22Rv1 (cell line): Measurements from ENCODE around the gene CLMN.

Source experiments
- ZFX ChIP-seq: fragments of 450-650 bp; IDR thresholded peaks from 2 replicates; pipeline ENCODE4 v1.6.1; 2017; ENCODE audit warnings: antibody characterized with exemption, borderline replicate concordance
- TF ChIP-seq, protein P1 (sequence below): fragments of 450-650 bp; IDR thresholded peaks from 2 replicates; pipeline ENCODE4 v1.5.1; 2017; ENCODE audit warnings: mild to moderate bottlenecking

DNA sequence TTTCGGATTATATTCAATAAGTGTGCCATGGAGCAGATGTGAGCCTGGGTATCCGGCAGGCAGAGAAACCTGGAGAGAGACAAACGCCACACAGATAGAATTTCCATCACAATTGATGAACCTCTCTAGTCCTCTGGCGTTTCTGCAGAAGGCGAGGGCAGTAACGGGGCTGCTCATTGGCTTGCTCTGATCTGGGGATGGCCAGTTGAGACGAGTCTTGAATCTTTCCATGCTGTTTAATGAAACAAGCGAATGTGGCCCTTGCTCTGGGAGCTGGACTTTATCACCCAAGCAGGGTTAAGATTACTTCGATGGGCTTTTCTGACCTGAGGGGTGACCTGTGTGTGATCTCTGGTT is 42.4 kb upstream of the CLMN start:
- TF ChIP-seq, protein P1, sequence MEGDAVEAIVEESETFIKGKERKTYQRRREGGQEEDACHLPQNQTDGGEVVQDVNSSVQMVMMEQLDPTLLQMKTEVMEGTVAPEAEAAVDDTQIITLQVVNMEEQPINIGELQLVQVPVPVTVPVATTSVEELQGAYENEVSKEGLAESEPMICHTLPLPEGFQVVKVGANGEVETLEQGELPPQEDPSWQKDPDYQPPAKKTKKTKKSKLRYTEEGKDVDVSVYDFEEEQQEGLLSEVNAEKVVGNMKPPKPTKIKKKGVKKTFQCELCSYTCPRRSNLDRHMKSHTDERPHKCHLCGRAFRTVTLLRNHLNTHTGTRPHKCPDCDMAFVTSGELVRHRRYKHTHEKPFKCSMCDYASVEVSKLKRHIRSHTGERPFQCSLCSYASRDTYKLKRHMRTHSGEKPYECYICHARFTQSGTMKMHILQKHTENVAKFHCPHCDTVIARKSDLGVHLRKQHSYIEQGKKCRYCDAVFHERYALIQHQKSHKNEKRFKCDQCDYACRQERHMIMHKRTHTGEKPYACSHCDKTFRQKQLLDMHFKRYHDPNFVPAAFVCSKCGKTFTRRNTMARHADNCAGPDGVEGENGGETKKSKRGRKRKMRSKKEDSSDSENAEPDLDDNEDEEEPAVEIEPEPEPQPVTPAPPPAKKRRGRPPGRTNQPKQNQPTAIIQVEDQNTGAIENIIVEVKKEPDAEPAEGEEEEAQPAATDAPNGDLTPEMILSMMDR: no peak
- TF ChIP-seq ZFX: no peak
